B cell (primary cell): Measurements from ENCODE around the gene PRDX1. TPM values are rescaled to one million over a fixed set of nuclear protein-coding genes. Genes with fewer than 3 reads are reported as not detected.

Experiments used
- ATAC-seq: fragments of 200-7000 bp; cut with Tn5 transposase; one replicate; pipeline ENCODE4 v1.10.0; 2021; ENCODE audit warnings: low read depth, mild to moderate bottlenecking, moderate number of reproducible peaks, moderate library complexity
- CTCF ChIA-PET: fragments of 350-600 bp; sonication (Branson Sonifier 250); formaldehyde crosslinking; loops from one replicate; lab custom pipeline; 2021; ENCODE audit warnings: antibody characterized with exemption, inconsistent platforms; lab: Charles Lee
- POLR2A ChIA-PET: fragments of 350-600 bp; sonication (Branson Sonifier 250); formaldehyde crosslinking; loops from one replicate; lab custom pipeline; 2021; ENCODE audit warnings: antibody characterized with exemption; lab: Charles Lee
- DNase-seq: peaks from one replicate; pipeline ENCODE4 v3.0.0; 2013
- H2AFZ ChIP-seq: 2 replicates; pipeline ENCODE4 v1.6.1; 2012; ENCODE audit warnings: mild to moderate bottlenecking, low read depth, low read length; ENCODE audit not compliant: insufficient read depth, poor library complexity, severe bottlenecking
- H3K27ac ChIP-seq, 2 donors: 1 replicate in 1 of 2; 2 replicates in 1 of 2; pipeline ENCODE4 v1.5.1; 2012 to 2013; ENCODE audit warnings: low read length in 2 of 2, mild to moderate bottlenecking in 2 of 2, moderate library complexity in 1 of 2
- H3K27me3 ChIP-seq, 4 experiments: fragments of 200-600 bp in 1 of 4; sonication (generic) in 1 of 4; replicated peaks in 1 of 4; 1 replicate in 2 of 4; 2 replicates in 2 of 4; pipeline versions ENCODE4 v1.6.1 to v1.7.0; 2013 to 2016; ENCODE audit warnings: low read length in 3 of 4, mild to moderate bottlenecking in 2 of 4, mixed read lengths in 1 of 4, moderate library complexity in 1 of 4; ENCODE audit not compliant: insufficient read depth in 4 of 4, control insufficient read depth in 3 of 4; ENCODE audit errors: control extremely low read depth in 1 of 4
- H3K36me3 ChIP-seq, 2 experiments: replicated peaks in 1 of 2; 1 replicate in 1 of 2; 2 replicates in 1 of 2; pipeline versions ENCODE4 v1.6.1 to v1.7.1; 2013; ENCODE audit warnings: low read length in 1 of 2; ENCODE audit not compliant: insufficient read depth in 2 of 2, control insufficient read depth in 1 of 2; ENCODE audit errors: control extremely low read depth in 1 of 2, extremely low read depth in 1 of 2
- H3K4me1 ChIP-seq, 2 donors: fragments of 200-600 bp in 1 of 2; sonication (generic) in 1 of 2; 1 replicate in 1 of 2; 2 replicates in 1 of 2; pipeline versions ENCODE4 v1.5.1 to v1.6.1; 2013 to 2017; ENCODE audit warnings: low read length in 2 of 2; ENCODE audit not compliant: control insufficient read depth in 2 of 2, insufficient read depth in 2 of 2
- H3K4me2 ChIP-seq: replicated peaks from 2 replicates; pipeline ENCODE3; 2012; ENCODE audit warnings: mild to moderate bottlenecking, low read depth, low read length; ENCODE audit not compliant: poor library complexity, severe bottlenecking
- H3K4me3 ChIP-seq, 5 experiments: fragments of 200-600 bp in 1 of 5; sonication (generic) in 1 of 5; 1 replicate in 3 of 5; 2 replicates in 2 of 5; pipeline versions ENCODE4 v1.5.1 to v1.7.0; 2011 to 2016; ENCODE audit warnings: low read length in 4 of 5, mild to moderate bottlenecking in 4 of 5, low read depth in 2 of 5, control low read depth in 1 of 5, moderate library complexity in 1 of 5; ENCODE audit not compliant: insufficient read depth in 1 of 5; ENCODE audit errors: control extremely low read depth in 1 of 5, extremely low read depth in 1 of 5
- H3K79me2 ChIP-seq: fragments of 200-600 bp; sonication (generic); one replicate; pipeline ENCODE4 v1.6.0; 2016; ENCODE audit warnings: low read length; ENCODE audit not compliant: control insufficient read depth, insufficient read depth
- H3K9ac ChIP-seq: fragments of 200-600 bp; sonication (generic); 2 replicates; pipeline ENCODE4 v1.6.1; 2017; ENCODE audit warnings: mild to moderate bottlenecking, low read length, moderate library complexity
- H3K9me3 ChIP-seq, 3 donors: one replicate each; pipeline versions ENCODE4 v1.6.1 to v1.7.1; 2013; ENCODE audit warnings: low read length in 2 of 3; ENCODE audit not compliant: control insufficient read depth in 2 of 3, insufficient read depth in 1 of 3; ENCODE audit errors: control extremely low read depth in 1 of 3
- H4K20me1 ChIP-seq: 2 replicates; pipeline ENCODE4 v1.6.0; 2012; ENCODE audit warnings: mild to moderate bottlenecking, low read length; ENCODE audit not compliant: insufficient read depth, control insufficient read depth, poor library complexity, severe bottlenecking
- H3K27ac Mint-ChIP-seq: one replicate; pipeline ENCODE4 v1.8.0; 2021; ENCODE audit warnings: mixed read lengths
- H3K27me3 Mint-ChIP-seq: one replicate; pipeline ENCODE4 v1.8.0; 2021; ENCODE audit warnings: mixed read lengths
- H3K4me1 Mint-ChIP-seq: one replicate; pipeline ENCODE4 v1.8.0; 2021; ENCODE audit warnings: mixed read lengths
- H3K4me3 Mint-ChIP-seq: one replicate; pipeline ENCODE4 v1.8.0; 2021; ENCODE audit warnings: mixed read lengths
- H3K9me3 Mint-ChIP-seq: one replicate; pipeline ENCODE4 v1.8.0; 2022; ENCODE audit warnings: mixed read lengths; ENCODE audit not compliant: insufficient read depth
- EZH2 ChIP-seq: IDR thresholded peaks from 2 replicates; pipeline ENCODE4 v1.6.1; 2012; ENCODE audit warnings: borderline replicate concordance, low read depth, mild to moderate bottlenecking, moderate library complexity, low read length; ENCODE audit not compliant: insufficient read depth, poor library complexity, severe bottlenecking
- WGBS: methylation state at CpG from one replicate; pipeline ENCODE4 v1.1.5; 2013; ENCODE audit warnings: missing lambda C conversion rate; ENCODE audit not compliant: insufficient coverage; 5-methylcytosine and 5-hydroxymethylcytosine counted together
- intact Hi-C: fragments of 100-400 bp; cut with micrococcal nuclease; formaldehyde crosslinking; loops from one replicate; pipeline ENCODE4 v1.10.0; 2022
- polyA plus RNA-seq: library from polyadenylated mRNA; depleted of rRNA; stranded (reverse); fragments of >200 nt; gene quantifications from 2 replicates; pipeline ENCODE4 v1.2.3, GENCODE V29; 2012
- total RNA-seq, 2 donors: library from RNA; stranded (reverse); fragments of 120-200 nt in 1 of 2; gene quantifications; 1 replicate in 1 of 2; 2 replicates in 1 of 2; pipeline versions ENCODE4 v1.2.3 to v1.2.4, GENCODE V29; 2013 to 2022
- TF ChIP-seq, protein P1 (sequence below): fragments of 200-600 bp; IDR thresholded peaks from one replicate; pipeline ENCODE4 v1.8.0; 2022; ENCODE audit warnings: antibody characterized with exemption, mild to moderate bottlenecking

Gene PRDX1
- total and polyA plus RNA-seq, 2 donors (not counting 1 experiment from before 2014, with no cell fraction given), result 56.4 to 104 TPM

DNA sequence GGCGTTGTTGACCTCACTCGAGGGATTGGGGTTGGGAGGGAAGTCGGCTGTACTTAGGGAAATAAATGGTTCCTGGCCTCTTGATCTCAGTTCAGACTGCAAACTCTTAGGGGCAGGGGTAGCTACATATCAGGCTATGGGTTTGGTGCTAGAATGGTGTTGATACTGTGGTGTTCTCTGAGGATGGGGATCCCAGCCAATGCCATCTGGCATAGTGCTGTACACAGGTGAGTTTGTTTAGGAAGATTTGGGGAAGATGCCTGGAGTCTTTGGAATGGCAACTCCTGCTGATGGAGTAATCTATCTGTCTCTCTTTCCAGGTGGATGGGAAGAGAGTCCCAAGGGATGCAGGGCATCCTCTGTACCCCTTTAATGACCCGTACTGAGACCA lies 47.9 kb upstream of the PRDX1 start:
- no peaks in the 10 kb centered on the region for H3K4me1 ChIP-seq
- H3K4me3 Mint-ChIP-seq, result no peak overlapping the region
- no peak overlapping the region for H2AFZ ChIP-seq
- no peaks in the 10 kb centered on the region for H3K27me3 Mint-ChIP-seq
- CTCF ChIA-PET, result interaction anchor here (0.5 to 13.3 kb wide), 25 partner anchors 10 to 558 kb away, joined by 3 to 351 read pairs (median 9); partner anchors contain the start of genes AKR1A1, CCDC163, GPBP1L1 and MMACHC
- H3K27me3 ChIP-seq, result no peaks in the 10 kb centered on the region
- no peak overlapping the region for H3K4me3 ChIP-seq
- DNase-seq (no peak), ATAC-seq (no peak)
- no peak for TF ChIP-seq EZH2
- H4K20me1 ChIP-seq, result no peaks in the 10 kb centered on the region
- H3K9me3 ChIP-seq, result no peaks in the 10 kb centered on the region
- H3K9ac ChIP-seq, result no peak overlapping the region
- peaks cover 0 to 43% of the 10 kb centered on the region in 2 experiments for H3K36me3 ChIP-seq
- POLR2A ChIA-PET, result interaction anchor here (1.0 to 3.3 kb wide), 2 partner anchors 10 to 48 kb away, joined by 4 to 14 read pairs; partner anchors contain the start of gene PRDX1
- H3K9me3 Mint-ChIP-seq, result no peaks in the 10 kb centered on the region
- H3K4me2 ChIP-seq, result no peak overlapping the region
- no peak overlapping the region for H3K27ac Mint-ChIP-seq
- H3K27ac ChIP-seq, result peak overlapping the region in 1 of 2 donors; percentile 0
- intact Hi-C loops, result no loop called here
- 95% methylated on average over 3 of the region's 4 CpGs for WGBS
- H3K79me2 ChIP-seq, result peaks cover 6% of the 10 kb centered on the region
- H3K4me1 Mint-ChIP-seq, result peaks cover 2% of the 10 kb centered on the region

DNA sequence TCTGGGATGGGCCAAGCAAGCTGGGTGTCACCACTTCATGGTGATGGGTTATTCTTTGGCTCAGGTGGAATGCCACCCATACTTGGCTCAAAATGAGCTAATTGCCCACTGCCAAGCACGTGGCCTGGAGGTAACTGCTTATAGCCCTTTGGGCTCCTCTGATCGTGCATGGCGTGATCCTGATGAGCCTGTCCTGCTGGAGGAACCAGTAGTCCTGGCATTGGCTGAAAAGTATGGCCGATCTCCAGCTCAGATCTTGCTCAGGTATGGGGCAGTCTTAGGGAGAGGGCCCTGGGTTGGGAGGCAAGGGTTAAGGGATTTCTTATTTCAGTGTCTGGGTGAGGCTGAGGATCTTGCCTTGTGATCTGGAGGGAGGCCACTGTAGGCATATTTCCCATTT lies 46.7 kb upstream of the PRDX1 start:
- 98% methylated on average over 4 of the region's 4 CpGs for WGBS
- H2AFZ ChIP-seq, result no peak overlapping the region
- no peak for ATAC-seq

More for the DNA sequence above, 46.7 kb upstream of the PRDX1 start:
- H3K27me3 ChIP-seq, result no peaks in the 10 kb centered on the region
- TF ChIP-seq EZH2, result no peak
- TF ChIP-seq, protein P1, sequence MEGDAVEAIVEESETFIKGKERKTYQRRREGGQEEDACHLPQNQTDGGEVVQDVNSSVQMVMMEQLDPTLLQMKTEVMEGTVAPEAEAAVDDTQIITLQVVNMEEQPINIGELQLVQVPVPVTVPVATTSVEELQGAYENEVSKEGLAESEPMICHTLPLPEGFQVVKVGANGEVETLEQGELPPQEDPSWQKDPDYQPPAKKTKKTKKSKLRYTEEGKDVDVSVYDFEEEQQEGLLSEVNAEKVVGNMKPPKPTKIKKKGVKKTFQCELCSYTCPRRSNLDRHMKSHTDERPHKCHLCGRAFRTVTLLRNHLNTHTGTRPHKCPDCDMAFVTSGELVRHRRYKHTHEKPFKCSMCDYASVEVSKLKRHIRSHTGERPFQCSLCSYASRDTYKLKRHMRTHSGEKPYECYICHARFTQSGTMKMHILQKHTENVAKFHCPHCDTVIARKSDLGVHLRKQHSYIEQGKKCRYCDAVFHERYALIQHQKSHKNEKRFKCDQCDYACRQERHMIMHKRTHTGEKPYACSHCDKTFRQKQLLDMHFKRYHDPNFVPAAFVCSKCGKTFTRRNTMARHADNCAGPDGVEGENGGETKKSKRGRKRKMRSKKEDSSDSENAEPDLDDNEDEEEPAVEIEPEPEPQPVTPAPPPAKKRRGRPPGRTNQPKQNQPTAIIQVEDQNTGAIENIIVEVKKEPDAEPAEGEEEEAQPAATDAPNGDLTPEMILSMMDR, result no peak
- no peak overlapping the region for H3K4me2 ChIP-seq
- peaks cover 2% of the 10 kb centered on the region for H3K4me1 Mint-ChIP-seq
- peaks cover 6% of the 10 kb centered on the region for H3K79me2 ChIP-seq
- no peaks in the 10 kb centered on the region for H3K27me3 Mint-ChIP-seq
- H3K9me3 Mint-ChIP-seq, result no peaks in the 10 kb centered on the region
- no peaks in the 10 kb centered on the region for H4K20me1 ChIP-seq
- no peak overlapping the region for H3K4me3 Mint-ChIP-seq
- peak overlapping the region; percentile 61 for H3K27ac Mint-ChIP-seq
- H3K27ac ChIP-seq, result no peak overlapping the region
- no peaks in the 10 kb centered on the region for H3K4me1 ChIP-seq
- no peaks in the 10 kb centered on the region for H3K9me3 ChIP-seq
- ChIA-PET POLR2A (interaction anchor here (1.0 to 3.3 kb wide), 2 partner anchors 8 to 47 kb away, joined by 4 to 14 read pairs; partner anchors contain the start of gene PRDX1), CTCF (interaction anchor here (0.8 to 13.3 kb wide), 18 partner anchors 11 to 554 kb away, joined by 3 to 351 read pairs (median 14); partner anchors contain the start of genes AKR1A1, CCDC163, MMACHC and NASP)
- intact Hi-C loops, result no loop called here
- no peak for DNase-seq
- peaks cover 0 to 52% of the 10 kb centered on the region in 2 experiments for H3K36me3 ChIP-seq
- H3K4me3 ChIP-seq, result no peak overlapping the region
- no peak overlapping the region for H3K9ac ChIP-seq
